HG03565 (cell line): ENCODE measurements around the gene SMC1B.
"Not testable (repeated sequence)": the region's sequence is repeated elsewhere in the genome, so short reads cannot be mapped to it uniquely, and the experiment has no call there.

Experiments
- ATAC-seq: cut with Tn5 transposase; IDR thresholded peaks from one replicate; pipeline ENCODE4 v1.9.1; 2021; ENCODE audit warnings: mild to moderate bottlenecking, moderate library complexity; ENCODE audit not compliant: unreplicated experiment

SMC1B gene

GRCh38 chr22:45413368-45414211, at the start of gene SMC1B, which contains the start of gene RIBC2:
TSS of gene SMC1B (minus strand) at chr22:45413599. CDS start at chr22:45413567, 32 bp downstream.
TSS of gene RIBC2 (plus strand) at chr22:45413693. CDS start at chr22:45413887, 194 bp downstream.
- no peak for ATAC-seq

- ATAC-seq, result no peak
Measured at GRCh38 chr22:45462034-45462655, 48.7 kb upstream of the SMC1B start.

- no peak for ATAC-seq
Measured at GRCh38 chr22:45460288-45461109, 47.1 kb upstream of the SMC1B start.

- no peak for ATAC-seq
Measured at GRCh38 chr22:45459235-45459634, 45.8 kb upstream of the SMC1B start.

GRCh38 chr22:45458532-45458931, 45.1 kb upstream of the SMC1B start:
- no peak for ATAC-seq

GRCh38 chr22:45456811-45457210, 43.4 kb upstream of the SMC1B start:
- ATAC-seq, result no peak

- no peak for ATAC-seq
Measured at GRCh38 chr22:45455621-45456020, 42.2 kb upstream of the SMC1B start.

GRCh38 chr22:45455212-45455611, 41.8 kb upstream of the SMC1B start:
- ATAC-seq, result no peak

- no peak for ATAC-seq
Measured at GRCh38 chr22:45454275-45454674, 40.9 kb upstream of the SMC1B start.

- ATAC-seq, result no peak
Measured at GRCh38 chr22:45453764-45454163, 40.4 kb upstream of the SMC1B start.

- ATAC-seq, result no peak
Measured at GRCh38 chr22:45452565-45453379, 39.4 kb upstream of the SMC1B start.

GRCh38 chr22:45451972-45452371, 38.6 kb upstream of the SMC1B start:
- no peak for ATAC-seq

GRCh38 chr22:45450921-45451651, 37.7 kb upstream of the SMC1B start:
- ATAC-seq, result no peak

GRCh38 chr22:45450101-45450785, 36.8 kb upstream of the SMC1B start:
- no peak for ATAC-seq

- ATAC-seq, result not testable (repeated sequence)
Measured at GRCh38 chr22:45449442-45449841, 36.0 kb upstream of the SMC1B start.

GRCh38 chr22:45448431-45448830, 35.0 kb upstream of the SMC1B start:
- ATAC-seq, result no peak

GRCh38 chr22:45447596-45447995, 34.2 kb upstream of the SMC1B start:
- not testable (repeated sequence) for ATAC-seq

GRCh38 chr22:45446216-45446615, 32.8 kb upstream of the SMC1B start:
- ATAC-seq, result no peak

GRCh38 chr22:45445031-45445710, 31.8 kb upstream of the SMC1B start:
- no peak for ATAC-seq
